HG03196 (cell line): ENCODE measurements around the gene ENPP3.
"Not testable (repeated sequence)": the region's sequence is repeated elsewhere in the genome, so short reads cannot be mapped to it uniquely, and the experiment has no call there.

Experiments
- ATAC-seq: cut with Tn5 transposase; IDR thresholded peaks from one replicate; pipeline ENCODE4 v1.9.1; 2021; ENCODE audit not compliant: unreplicated experiment

Gene ENPP3

GRCh38 chr6:131682442-131682841, 45.3 kb downstream of the ENPP3 start:
- ATAC-seq = no peak

DNA sequence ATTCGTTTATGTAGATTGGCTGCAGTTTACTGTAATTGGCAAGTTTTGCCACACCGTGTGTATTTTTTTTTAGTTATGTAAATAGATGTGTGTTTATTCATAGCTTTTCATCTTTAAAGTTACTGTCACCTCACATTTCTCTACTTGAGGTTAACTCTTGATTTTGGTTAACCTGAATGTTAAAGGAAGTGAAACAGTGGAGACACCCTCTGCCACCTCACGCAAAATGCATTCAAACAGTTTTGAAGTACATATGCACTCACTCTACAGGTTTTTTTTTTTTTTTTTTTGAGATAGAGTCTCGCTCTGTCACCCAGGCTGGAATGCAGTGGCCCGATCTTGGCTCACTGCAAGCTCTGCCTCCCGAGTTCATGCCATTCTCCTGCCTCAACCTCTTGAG, 46.4 kb downstream of the ENPP3 start:
- peak; percentile 62 for ATAC-seq

- ATAC-seq = peak; percentile 48
Measured at GRCh38 chr6:131685266-131685780, 48.2 kb downstream of the ENPP3 start.

- no peak for ATAC-seq
Measured at GRCh38 chr6:131687022-131687421, 49.9 kb downstream of the ENPP3 start.

- ATAC-seq = peak; percentile 73
Measured at GRCh38 chr6:131688286-131688685, 51.2 kb downstream of the ENPP3 start.

DNA sequence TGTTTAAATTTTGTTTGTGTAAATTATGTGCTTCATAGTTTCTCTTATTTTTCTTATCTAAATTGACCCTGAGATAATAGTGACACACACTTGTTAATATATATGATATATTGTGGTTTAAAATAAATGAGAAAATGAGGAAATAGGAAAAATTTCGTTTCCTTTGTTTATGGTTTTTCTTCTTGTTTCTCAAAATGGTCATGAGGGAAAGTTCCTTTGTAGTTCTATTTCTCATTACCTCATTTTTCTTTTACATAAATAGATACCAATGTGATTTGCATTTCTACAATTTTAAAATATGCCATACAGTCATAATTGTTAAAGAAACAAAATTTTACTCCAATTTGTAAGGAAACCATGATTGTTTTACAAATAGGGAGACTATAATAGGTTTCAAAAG, 54.9 kb downstream of the ENPP3 start:
- ATAC-seq = no peak

- no peak for ATAC-seq
Measured at GRCh38 chr6:131692589-131692988, 55.5 kb downstream of the ENPP3 start.

GRCh38 chr6:131693384-131693783, 56.3 kb downstream of the ENPP3 start:
- no peak for ATAC-seq

DNA sequence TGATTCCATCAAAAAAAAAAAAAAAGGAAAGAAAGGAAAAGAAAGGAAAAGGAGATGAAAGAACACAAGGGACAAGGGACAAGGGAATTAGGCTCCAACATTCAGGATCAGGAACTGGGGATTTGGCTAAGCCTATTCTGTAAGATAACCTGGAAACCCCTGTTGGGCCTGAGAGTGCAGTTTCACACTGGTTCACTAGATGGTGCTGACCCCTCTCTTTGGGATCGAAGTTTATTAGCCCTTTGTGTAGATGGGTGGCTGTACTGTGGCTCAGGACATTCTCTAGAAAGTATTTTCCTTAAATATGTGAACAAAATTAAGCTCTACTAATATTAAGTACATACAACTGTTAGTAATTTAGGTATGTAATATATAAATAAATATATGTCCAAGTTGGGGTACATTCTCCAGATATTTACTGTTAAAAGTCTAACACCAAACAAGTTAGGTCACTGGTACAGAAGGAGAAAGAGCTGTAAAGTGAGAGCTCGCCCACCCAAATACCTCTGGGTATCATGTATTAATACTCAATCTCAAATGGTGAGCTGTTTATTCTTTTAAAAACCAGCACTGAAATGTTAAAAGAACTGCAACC, 57.8 kb downstream of the ENPP3 start:
- peak; percentile 80 for ATAC-seq

DNA sequence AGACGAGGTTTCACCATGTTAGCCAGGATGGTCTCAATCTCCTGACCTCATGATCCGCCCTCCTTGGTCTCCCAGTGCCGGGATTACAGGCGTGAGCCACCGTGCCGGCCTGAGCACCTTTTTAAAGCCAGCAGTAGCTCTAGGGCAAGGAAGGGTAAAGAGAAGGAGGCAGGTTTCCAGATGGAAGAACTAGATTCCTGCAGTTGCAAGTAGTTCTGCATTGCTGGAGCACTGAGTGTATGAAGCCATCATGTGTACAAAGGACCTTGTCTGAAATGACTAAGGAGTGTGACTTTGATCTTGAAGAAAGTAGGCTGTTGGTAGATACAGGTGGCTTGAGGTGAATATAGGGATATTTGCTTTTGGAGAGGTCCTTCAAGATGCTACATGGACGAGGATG, 59.9 kb downstream of the ENPP3 start:
- ATAC-seq = no peak

DNA sequence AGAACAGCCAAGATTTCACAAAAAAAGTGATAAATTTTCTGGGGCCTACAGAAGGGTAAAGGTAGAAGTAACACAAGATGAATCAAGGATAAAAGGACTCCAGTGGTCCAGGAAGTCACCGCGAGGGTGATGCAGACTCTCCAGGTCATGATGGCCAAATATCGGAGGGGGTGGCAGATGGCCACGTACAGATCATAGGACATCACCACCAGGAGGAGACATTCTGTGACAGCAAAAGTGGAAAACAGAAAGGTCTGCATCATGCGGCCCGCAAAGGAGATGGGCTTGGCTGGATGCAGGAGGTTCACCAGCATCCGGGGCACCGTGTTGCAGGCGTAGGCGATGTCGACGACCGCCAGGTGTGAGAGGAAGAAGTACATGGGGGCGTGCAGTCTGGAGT, 63.7 kb downstream of the ENPP3 start:
- ATAC-seq = not testable (repeated sequence)

DNA sequence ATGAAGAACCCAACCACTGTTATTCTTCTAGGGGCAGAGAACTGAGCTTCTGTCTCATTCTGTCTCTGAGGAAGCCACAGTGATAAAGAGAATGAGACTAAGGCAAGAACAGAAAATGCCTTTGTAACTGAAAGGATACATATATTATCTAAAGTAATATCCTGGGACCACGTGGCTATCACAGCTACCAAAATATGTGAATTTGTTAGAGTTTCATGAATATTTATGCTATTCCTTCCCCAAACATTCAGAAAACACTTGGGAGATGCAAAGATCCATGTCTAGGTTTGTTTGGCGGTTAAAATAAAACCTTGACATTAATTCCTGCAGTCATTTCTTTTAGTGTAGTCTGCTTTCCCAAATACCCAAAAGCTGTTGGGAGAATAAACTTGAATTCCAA, 66.8 kb downstream of the ENPP3 start:
- ATAC-seq = not testable (repeated sequence)

GRCh38 chr6:131710917-131711316, 73.8 kb downstream of the ENPP3 start, which contains the start of gene CTAGE9:
TSS of gene CTAGE9 (minus strand) at chr6:131711017. CDS start at chr6:131711017, 0 bp downstream.
- ATAC-seq = not testable (repeated sequence)

DNA sequence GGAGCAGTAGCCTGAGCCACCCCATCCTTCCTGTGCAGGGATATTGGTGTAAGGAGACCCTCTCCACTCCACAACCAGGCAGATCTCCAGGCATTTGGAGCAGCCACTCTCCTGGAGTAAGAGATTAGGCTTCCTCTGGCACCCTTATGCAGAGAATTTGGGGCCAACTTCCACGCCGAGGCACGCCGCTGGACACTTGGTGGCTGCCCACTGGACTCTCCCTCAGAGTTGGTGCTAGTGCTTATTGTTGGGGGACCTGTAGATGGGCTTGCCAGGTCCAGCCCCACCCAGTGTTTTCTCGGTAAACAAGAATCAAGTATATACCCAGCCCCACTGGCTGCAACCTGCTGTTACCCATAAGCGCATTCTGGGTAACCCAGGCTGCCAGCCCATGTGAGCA, 78.5 kb downstream of the ENPP3 start:
- not testable (repeated sequence) for ATAC-seq

DNA sequence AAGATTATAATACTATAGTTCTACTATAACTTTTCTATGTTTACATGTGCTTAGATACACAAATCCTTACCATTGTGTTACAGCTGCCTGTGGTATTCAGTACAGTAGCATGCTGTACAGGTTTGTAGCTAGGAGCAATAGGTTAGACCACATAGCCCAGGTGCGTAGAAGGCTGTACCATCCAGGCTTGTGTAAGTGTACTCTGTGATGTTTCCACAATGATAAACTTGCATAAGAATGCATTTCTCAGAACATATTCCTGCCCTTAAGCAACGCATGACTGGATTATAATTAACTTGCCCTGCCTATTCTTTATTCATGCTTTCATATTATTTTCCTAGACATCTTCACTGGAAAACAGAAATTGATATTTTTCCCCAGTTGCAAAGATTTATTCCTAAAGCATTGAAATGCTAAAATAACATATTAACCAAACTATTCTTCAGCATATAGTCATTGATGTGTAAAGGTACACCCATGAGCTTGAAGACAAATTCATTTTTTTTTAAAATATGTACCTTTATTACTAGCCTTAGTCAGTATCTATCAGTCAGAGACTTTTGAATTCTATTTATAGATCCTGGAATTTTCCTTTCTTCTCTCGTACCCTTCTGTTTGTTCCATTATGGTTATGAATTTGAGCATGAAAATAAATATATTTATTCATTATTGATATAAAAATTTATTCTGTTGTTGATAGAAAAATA, 80.9 kb downstream of the ENPP3 start:
- ATAC-seq = no peak

DNA sequence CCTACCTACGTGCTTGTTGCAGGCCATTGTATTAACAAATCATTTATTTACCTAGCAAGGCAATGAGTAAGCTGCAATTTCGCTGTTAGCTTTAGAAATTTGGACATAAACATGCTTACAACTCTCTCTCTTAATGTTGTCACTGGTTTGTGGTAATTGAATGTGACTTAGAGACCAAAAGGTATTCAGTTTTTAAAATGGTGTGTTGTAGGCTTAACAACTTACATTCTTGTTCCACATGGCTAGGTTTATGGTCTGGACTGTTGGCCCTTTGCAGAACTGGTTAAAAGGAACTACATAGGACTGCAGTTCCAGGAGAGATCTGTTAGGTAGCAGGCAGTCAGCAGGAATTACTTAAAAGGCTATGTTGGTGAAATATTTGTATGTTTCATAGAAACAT, 84.1 kb downstream of the ENPP3 start:
- no peak for ATAC-seq

- ATAC-seq = no peak
Measured at GRCh38 chr6:131724114-131724513, 87.0 kb downstream of the ENPP3 start.

- ATAC-seq = no peak
Measured at GRCh38 chr6:131727467-131727866, 90.4 kb downstream of the ENPP3 start.

- no peak for ATAC-seq
Measured at GRCh38 chr6:131727868-131728267, 90.8 kb downstream of the ENPP3 start.

DNA sequence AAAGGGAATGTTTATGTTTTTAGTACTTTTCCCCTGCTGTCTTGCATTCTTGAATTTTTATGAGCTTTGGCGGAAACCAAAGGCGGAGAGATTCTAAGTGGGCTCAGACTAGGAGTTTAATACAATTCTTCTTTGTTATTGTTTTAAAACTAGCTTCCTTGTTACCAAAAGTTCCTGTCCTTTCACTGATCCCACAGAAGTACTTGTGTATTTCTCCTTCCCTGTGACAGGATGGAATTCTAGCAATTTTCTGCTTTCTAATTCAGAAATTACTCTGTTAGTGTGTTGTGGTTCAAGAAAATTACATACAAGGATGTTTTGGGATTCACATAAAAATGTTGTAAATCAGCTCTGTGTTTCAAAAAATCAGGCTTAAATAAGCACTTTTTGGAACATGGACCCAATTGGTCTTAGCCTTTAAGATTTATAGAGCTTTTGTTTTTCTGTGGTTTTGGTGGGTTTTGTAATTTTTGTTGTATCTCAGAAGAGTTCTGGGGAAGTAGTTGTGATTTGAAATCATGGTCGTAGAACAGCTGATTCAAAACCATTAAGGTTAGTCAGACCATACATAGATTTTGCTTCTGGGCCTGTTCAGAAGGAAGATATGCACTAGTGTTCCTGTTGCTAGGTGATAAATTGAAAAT, 91.3 kb downstream of the ENPP3 start:
- ATAC-seq = no peak

- ATAC-seq = no peak
Measured at GRCh38 chr6:131729550-131729949, 92.4 kb downstream of the ENPP3 start.

DNA sequence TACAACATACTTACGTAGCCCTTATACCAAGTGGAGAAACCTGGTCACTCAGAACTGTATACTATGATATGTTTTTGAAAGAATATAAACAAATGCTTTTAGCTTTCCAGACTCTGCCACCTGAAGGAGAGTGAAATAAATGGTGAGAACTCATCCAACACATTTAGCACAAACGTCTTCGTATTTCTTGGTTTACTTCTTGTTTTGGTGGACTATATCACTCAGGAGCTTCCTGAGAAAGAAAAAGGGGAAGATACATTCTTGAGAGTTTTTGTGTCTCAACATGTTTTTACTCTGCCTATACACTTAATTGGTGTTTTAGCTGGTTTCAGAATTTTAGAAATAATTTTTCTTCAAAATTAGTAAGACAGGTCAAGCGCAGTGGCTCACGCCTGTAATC, 93.2 kb downstream of the ENPP3 start:
- no peak for ATAC-seq
